RWPE1 (cell line): ENCODE results near the gene CA10.

Source experiments
- CTCF ChIA-PET: fragments of 350-600 bp; sonication (Branson Sonifier 250); formaldehyde crosslinking; extraction: SDS; loops from one replicate; lab custom pipeline; 2021; lab: Yijun Ruan, JAX
- POLR2A ChIA-PET: fragments of 400-600 bp; formaldehyde crosslinking; extraction: SDS; loops from one replicate; lab custom pipeline; 2020; ENCODE audit warnings: antibody characterized with exemption; ENCODE audit not compliant: low non-redundant PET; lab: Yijun Ruan, JAX
- DNase-seq: peaks from one replicate; pipeline ENCODE4 v3.0.0; 2012; ENCODE audit warnings: low spot score
- H3K27ac ChIP-seq: fragments of 450-650 bp; 2 replicates; pipeline ENCODE4 v1.5.1; 2017
- TF ChIP-seq, protein P1 (sequence below): fragments of 450-650 bp; conservative IDR thresholded peaks from 2 replicates; pipeline ENCODE4 v1.5.1; 2017; ENCODE audit warnings: low read depth, mild to moderate bottlenecking

Gene CA10

DNA sequence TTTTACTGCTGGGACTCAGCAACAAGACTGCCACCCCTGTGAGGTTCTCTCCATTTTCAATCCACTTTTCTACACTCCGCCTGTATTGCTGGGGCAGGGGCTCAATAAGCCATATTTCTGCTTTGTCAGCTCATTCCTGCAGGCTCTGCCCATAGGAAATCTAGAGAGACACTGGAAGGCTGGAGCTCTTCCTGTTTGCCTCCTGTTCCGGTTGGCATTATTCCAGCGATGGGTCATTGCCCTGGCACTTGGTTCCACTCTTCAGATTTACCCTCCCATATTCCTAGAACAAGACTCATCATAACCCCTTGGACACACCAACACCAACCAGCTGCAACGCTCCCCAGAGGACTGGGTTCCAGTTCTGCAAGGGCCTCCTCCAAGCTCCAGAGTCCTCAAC lies 210.4 kb downstream of the CA10 start:
- POLR2A ChIA-PET: no interaction called here
- peak; percentile 32 for DNase-seq

DNA sequence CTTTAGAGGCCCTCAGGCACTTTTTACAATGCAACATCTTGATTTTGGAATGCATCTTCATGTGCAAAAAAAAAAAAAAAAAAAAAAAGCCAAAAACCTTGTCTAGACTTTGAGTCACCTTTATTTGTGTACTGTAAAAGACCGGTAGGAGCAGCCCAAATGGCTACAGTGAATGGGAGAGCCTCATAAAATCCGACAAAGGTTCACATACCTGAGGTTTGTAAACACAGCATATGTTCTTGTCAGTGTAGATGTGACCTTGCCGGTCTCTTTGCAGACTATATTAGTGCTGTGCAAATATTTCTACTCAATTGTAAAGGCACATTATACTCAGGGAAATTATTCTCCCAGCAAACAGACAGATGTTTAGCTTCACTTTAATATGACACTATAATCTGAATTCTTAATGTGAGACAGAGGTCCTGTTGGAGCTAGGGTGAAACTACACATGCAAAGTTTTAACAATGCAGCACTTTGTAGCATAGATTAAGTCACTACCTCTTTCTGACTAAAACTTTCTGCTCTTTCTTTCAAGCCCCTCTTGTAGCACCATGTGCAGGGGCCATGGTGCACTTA lies 211.3 kb downstream of the CA10 start:
- no peak for DNase-seq
- ChIA-PET POLR2A (no interaction called here), CTCF (no interaction called here)
- TF ChIP-seq, protein P1, sequence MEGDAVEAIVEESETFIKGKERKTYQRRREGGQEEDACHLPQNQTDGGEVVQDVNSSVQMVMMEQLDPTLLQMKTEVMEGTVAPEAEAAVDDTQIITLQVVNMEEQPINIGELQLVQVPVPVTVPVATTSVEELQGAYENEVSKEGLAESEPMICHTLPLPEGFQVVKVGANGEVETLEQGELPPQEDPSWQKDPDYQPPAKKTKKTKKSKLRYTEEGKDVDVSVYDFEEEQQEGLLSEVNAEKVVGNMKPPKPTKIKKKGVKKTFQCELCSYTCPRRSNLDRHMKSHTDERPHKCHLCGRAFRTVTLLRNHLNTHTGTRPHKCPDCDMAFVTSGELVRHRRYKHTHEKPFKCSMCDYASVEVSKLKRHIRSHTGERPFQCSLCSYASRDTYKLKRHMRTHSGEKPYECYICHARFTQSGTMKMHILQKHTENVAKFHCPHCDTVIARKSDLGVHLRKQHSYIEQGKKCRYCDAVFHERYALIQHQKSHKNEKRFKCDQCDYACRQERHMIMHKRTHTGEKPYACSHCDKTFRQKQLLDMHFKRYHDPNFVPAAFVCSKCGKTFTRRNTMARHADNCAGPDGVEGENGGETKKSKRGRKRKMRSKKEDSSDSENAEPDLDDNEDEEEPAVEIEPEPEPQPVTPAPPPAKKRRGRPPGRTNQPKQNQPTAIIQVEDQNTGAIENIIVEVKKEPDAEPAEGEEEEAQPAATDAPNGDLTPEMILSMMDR: no peak
- no peak overlapping the region for H3K27ac ChIP-seq

More for the DNA sequence above, 210.4 kb downstream of the CA10 start:
- TF ChIP-seq, protein P1: no peak
- CTCF ChIA-PET: no interaction called here
- H3K27ac ChIP-seq: no peak overlapping the region

DNA sequence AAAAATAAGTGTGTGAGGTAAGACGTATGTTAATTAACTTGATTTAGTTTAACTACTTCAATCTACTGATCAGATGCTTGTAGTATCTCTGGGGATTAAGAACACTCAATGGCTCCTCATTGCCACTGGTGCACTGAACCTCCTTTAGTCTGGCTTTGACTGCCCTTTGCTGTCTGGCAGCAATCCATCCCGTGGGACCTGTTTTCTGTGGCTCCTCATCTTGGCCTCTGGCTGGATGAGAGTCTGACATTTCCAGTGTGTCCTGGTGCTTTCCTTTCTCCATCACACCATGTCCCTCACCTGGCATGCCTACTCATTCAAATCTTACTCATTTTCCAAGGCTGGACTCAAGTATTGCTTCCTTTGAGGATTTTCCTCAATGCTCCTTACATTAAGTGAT lies 212.2 kb downstream of the CA10 start:
- DNase-seq: no peak
- ChIA-PET POLR2A (no interaction called here), CTCF (no interaction called here)
- TF ChIP-seq, protein P1: no peak
- H3K27ac ChIP-seq: no peak overlapping the region

DNA sequence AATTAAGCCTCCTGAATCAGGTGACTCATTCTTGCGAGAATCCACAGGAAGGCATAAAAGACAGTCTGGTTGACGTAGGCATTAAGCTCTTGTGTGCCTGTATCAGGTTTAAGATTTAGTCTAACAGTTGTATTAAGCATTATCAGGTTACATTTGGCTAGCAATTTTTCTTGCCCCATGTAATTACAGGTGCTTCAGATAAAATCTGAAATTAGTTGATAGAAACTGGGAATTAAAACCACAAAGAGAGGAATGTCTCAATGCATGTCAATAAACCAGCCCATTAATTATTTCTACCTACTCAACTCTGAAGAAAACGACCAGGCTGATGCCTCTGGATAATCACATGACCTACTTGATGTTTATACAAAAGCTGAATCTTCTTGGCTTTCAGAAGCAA lies 217.2 kb downstream of the CA10 start:
- CTCF ChIA-PET: no interaction called here
- POLR2A ChIA-PET: no interaction called here
- TF ChIP-seq, protein P1: no peak
- no peak overlapping the region for H3K27ac ChIP-seq
- no peak for DNase-seq

DNA sequence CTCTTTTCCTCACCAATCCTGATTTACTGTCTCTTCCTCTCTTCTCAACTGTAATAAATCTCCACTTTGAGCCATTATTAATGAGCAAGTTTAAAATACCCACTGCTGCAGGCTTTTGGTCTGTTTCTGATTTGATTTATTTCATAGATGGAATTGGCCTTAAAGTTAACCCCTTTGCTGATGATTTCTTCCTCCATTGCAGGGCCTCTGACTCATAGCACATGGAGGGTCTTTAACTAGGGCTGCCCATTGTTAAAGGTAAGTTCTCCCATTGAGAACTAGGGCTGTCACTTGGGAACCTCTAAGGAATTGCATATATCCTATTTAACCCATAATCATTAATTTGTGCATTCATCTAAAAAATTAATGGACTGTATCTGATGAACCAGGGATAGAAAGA lies 221.2 kb downstream of the CA10 start:
- TF ChIP-seq, protein P1: no peak
- no peak for DNase-seq
- CTCF ChIA-PET: interaction anchor here (0.7 kb wide), 1 partner anchor 401 kb away, joined by 3 read pairs; no protein-coding TSS in a partner anchor
- no peak overlapping the region for H3K27ac ChIP-seq
- POLR2A ChIA-PET: no interaction called here

DNA sequence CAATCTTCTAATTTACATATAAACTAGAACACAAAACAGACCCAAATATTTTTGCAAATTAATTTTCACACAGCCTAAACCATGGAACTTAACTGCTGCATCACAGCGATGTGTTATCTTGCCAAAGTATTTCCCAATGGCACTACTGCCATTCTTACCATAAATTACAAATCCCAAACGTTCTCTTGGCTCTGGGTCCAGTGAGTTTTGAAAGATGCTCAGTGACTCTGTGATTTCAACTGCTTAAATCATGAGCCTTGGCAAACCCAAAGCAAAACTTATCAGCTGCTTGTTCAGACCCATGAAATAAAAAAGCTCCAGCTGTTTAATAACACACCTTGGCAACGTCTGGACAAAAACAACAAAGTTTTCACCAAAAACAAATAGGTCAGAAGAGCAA lies 223.0 kb downstream of the CA10 start:
- POLR2A ChIA-PET: no interaction called here
- CTCF ChIA-PET: no interaction called here
- no peak overlapping the region for H3K27ac ChIP-seq
- TF ChIP-seq, protein P1: no peak
- DNase-seq: no peak
